PC-9 (cell line): ENCODE measurements around the gene ADAMTS19. TPM values are rescaled to one million over a fixed set of nuclear protein-coding genes. Genes with fewer than 3 reads are reported as not detected.

Source experiments
- BruUV-seq: library from RNA; stranded (reverse); fragments of 400-500 nt; replicated peaks from 2 replicates; lab custom pipeline; 2021; lab: Mats Ljungman, UMichigan
- CTCF ChIA-PET: fragments of 300-600 bp; sonication (Branson Sonifier 250); formaldehyde crosslinking; loops from one replicate; lab custom pipeline; 2022; ENCODE audit warnings: antibody characterized with exemption; lab: Charles Lee
- POLR2A ChIA-PET: fragments of 300-600 bp; sonication (Branson Sonifier 250); formaldehyde crosslinking; loops from one replicate; lab custom pipeline; 2022; ENCODE audit warnings: antibody characterized with exemption; ENCODE audit not compliant: unreplicated experiment; lab: Charles Lee
- DNase-seq, 2 experiments: peaks; one replicate each; pipeline versions ENCODE4 v3.0.0 to v3.0.0-alpha.2; 2015 to 2022; ENCODE audit warnings: mixed read lengths in 1 of 2
- H2AFZ ChIP-seq: fragments of 200-600 bp; sonication (generic); 2 replicates; pipeline ENCODE4 v1.8.1; 2017; ENCODE audit warnings: antibody characterized with exemption
- H3F3A ChIP-seq: fragments of 200-600 bp; sonication (generic); 2 replicates; pipeline ENCODE4 v1.8.1; 2017; ENCODE audit warnings: antibody characterized with exemption, mild to moderate bottlenecking, low read depth; ENCODE audit not compliant: insufficient read depth
- H3K27ac ChIP-seq: fragments of 200-600 bp; sonication (generic); 2 replicates; pipeline ENCODE4 v1.6.1; 2016; ENCODE audit warnings: mixed run types
- H3K27me3 ChIP-seq: fragments of 200-600 bp; sonication (generic); 2 replicates; pipeline ENCODE4 v1.6.1; 2016; ENCODE audit warnings: low read depth, mixed run types; ENCODE audit not compliant: insufficient read depth
- H3K36me3 ChIP-seq: fragments of 200-600 bp; sonication (generic); 2 replicates; pipeline ENCODE4 v1.6.1; 2016; ENCODE audit warnings: low read depth, mixed run types
- H3K4me1 ChIP-seq: fragments of 200-600 bp; sonication (generic); replicated peaks from 2 replicates; pipeline ENCODE4 v1.6.1; 2016; ENCODE audit warnings: mixed run types; ENCODE audit not compliant: insufficient read depth
- H3K4me2 ChIP-seq: fragments of 200-600 bp; sonication (generic); 2 replicates; pipeline ENCODE4 v1.6.1; 2017; ENCODE audit warnings: mixed run types
- H3K4me3 ChIP-seq: fragments of 200-600 bp; sonication (generic); 2 replicates; pipeline ENCODE4 v1.6.1; 2016; ENCODE audit warnings: mixed run types
- H3K79me2 ChIP-seq: fragments of 200-600 bp; sonication (generic); 2 replicates; pipeline ENCODE4 v1.6.1; 2017; ENCODE audit warnings: low read depth, mixed run types
- H3K9me2 ChIP-seq: fragments of 200-600 bp; sonication (generic); 2 replicates; pipeline ENCODE4 v1.8.1; 2017; ENCODE audit warnings: mild to moderate bottlenecking; ENCODE audit not compliant: insufficient read depth
- H3K9me3 ChIP-seq: fragments of 200-600 bp; sonication (generic); 2 replicates; pipeline ENCODE4 v1.8.1; 2016; ENCODE audit warnings: low read depth; ENCODE audit not compliant: insufficient read depth
- H4K20me1 ChIP-seq: fragments of 200-600 bp; sonication (generic); 2 replicates; pipeline ENCODE4 v1.8.1; 2017; ENCODE audit not compliant: insufficient read depth
- CTCF ChIP-seq: fragments of 200-600 bp; sonication (generic); conservative IDR thresholded peaks from 2 replicates; pipeline ENCODE4 v1.6.1; 2017; ENCODE audit warnings: mixed run types, antibody characterized with exemption, mild to moderate bottlenecking, moderate library complexity
- EZH2 ChIP-seq: fragments of 200-600 bp; sonication (generic); IDR thresholded peaks from 2 replicates; pipeline ENCODE4 v1.8.0; 2017; ENCODE audit warnings: antibody characterized with exemption, low read depth
- intact Hi-C: fragments of 100-400 bp; cut with micrococcal nuclease; formaldehyde crosslinking; loops from one replicate; pipeline ENCODE4 v1.10.0; 2022; ENCODE audit not compliant: unreplicated experiment
- total RNA-seq: library from RNA; stranded (reverse); gene quantifications from 2 replicates; pipeline ENCODE4 v1.2.3, GENCODE V29; 2021

Gene ADAMTS19
- total RNA-seq, 1 experiment from 2014 or later, result not detected

GRCh38 chr5:129412721-129413120, 47.4 kb upstream of the ADAMTS19 start:
- no peak overlapping the region for H3K27ac ChIP-seq
- ChIA-PET POLR2A (no interaction called here), CTCF (no interaction called here)
- no peaks in the 10 kb centered on the region for H4K20me1 ChIP-seq
- H3F3A ChIP-seq, result no peaks in the 10 kb centered on the region
- TF ChIP-seq CTCF, result no peak
- no peak for TF ChIP-seq EZH2
- H3K9me3 ChIP-seq, result no peaks in the 10 kb centered on the region
- H3K79me2 ChIP-seq, result no peaks in the 10 kb centered on the region
- no peaks in the 10 kb centered on the region for H3K4me1 ChIP-seq
- BruUV-seq, result no TSS peak
- no peaks in the 10 kb centered on the region for H3K36me3 ChIP-seq
- H3K4me3 ChIP-seq, result no peak overlapping the region
- no peaks in the 10 kb centered on the region for H3K27me3 ChIP-seq
- no peak overlapping the region for H3K4me2 ChIP-seq
- peaks cover 4% of the 10 kb centered on the region; the same call in 1 of the 2 replicates for H3K9me2 ChIP-seq
- no peak overlapping the region for H2AFZ ChIP-seq
- no peak for DNase-seq
- intact Hi-C loops, result no loop called here

- H3F3A ChIP-seq, result no peaks in the 10 kb centered on the region
- CTCF ChIA-PET, result no interaction called here
- H2AFZ ChIP-seq, result no peak overlapping the region
- peaks cover 4% of the 10 kb centered on the region; the same call in 1 of the 2 replicates for H3K9me2 ChIP-seq
- no peak for DNase-seq
- H3K4me2 ChIP-seq, result no peak overlapping the region
- no peak for TF ChIP-seq EZH2
- TF ChIP-seq CTCF, result no peak
- no TSS peak for BruUV-seq
- H3K4me1 ChIP-seq, result no peaks in the 10 kb centered on the region
- POLR2A ChIA-PET, result no interaction called here
- H3K27ac ChIP-seq, result no peak overlapping the region
- no peak overlapping the region for H3K4me3 ChIP-seq
- H3K27me3 ChIP-seq, result no peaks in the 10 kb centered on the region
- no peaks in the 10 kb centered on the region for H3K79me2 ChIP-seq
- no peaks in the 10 kb centered on the region for H3K36me3 ChIP-seq
- H3K9me3 ChIP-seq, result no peaks in the 10 kb centered on the region
- no peaks in the 10 kb centered on the region for H4K20me1 ChIP-seq
- intact Hi-C loops, result no loop called here
Observed at GRCh38 chr5:129413570-129413969, 46.5 kb upstream of the ADAMTS19 start.

- H3F3A ChIP-seq, result no peaks in the 10 kb centered on the region
- H3K27ac ChIP-seq, result no peak overlapping the region
- no peaks in the 10 kb centered on the region for H3K36me3 ChIP-seq
- intact Hi-C loops, result no loop called here
- DNase-seq, result no peak
- TF ChIP-seq EZH2, result no peak
- no peak for TF ChIP-seq CTCF
- H2AFZ ChIP-seq, result no peak overlapping the region
- H3K79me2 ChIP-seq, result no peaks in the 10 kb centered on the region
- H3K4me1 ChIP-seq, result no peaks in the 10 kb centered on the region
- no TSS peak for BruUV-seq
- H3K9me3 ChIP-seq, result no peaks in the 10 kb centered on the region
- no peaks in the 10 kb centered on the region for H3K27me3 ChIP-seq
- H4K20me1 ChIP-seq, result no peaks in the 10 kb centered on the region
- no peak overlapping the region for H3K4me2 ChIP-seq
- H3K9me2 ChIP-seq, result peaks cover 4% of the 10 kb centered on the region; the same call in 1 of the 2 replicates
- no peak overlapping the region for H3K4me3 ChIP-seq
- ChIA-PET POLR2A (no interaction called here), CTCF (no interaction called here)
Observed at GRCh38 chr5:129419292-129419691, 40.8 kb upstream of the ADAMTS19 start.
